ENCODE measurements around the gene CHRND.

The CHRND gene

DNA sequence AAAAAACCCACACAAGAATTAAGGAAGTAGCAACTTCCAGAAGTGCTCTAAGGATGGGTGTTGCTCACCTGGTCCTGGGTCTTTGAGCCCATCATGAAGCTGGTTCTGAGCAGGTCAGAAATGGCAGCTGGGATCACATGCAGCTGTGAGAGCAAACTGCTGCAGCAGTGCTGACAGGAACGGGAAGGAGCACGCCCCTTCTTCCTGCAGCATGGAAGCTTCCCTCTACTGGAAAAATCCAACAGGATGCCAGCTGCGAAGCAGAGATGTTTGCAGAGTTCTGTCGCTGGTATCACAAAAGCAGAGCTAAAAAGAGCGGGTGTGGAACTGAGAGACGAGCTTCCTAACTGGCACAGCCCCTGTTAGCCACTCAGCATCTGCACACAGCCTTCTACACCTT, 58.3 kb downstream of the CHRND start:
- Histone ChIP-seq H3K27ac (ENCODE audit: low read depth, low read length) (no peak overlapping the region), H3K36me3 (ENCODE audit: control insufficient read depth, insufficient read depth, low read length) (peaks cover 23% of the 10 kb centered on the region), H3K9ac (ENCODE audit: low read depth, low read length) (no peak overlapping the region), H3K9me3 (ENCODE audit: control insufficient read depth, insufficient read depth, low read length) (no peaks in the 10 kb centered on the region), H3K4me1 (ENCODE audit: control insufficient read depth, insufficient read depth, low read length) (0 out of 2 replicates have a peak, but pooled peaks cover 4% of the 10 kb centered on the region), H3K4me3 (ENCODE audit: low read depth, low read length) (no peak overlapping the region), H3K27me3 (ENCODE audit: control insufficient read depth, insufficient read depth, low read length) (no peaks in the 10 kb centered on the region)

Data from HUES48 (cell line).